HFFc6 (cell line): ENCODE measurements around the gene OCRL. TPM values are rescaled to one million over a fixed set of nuclear protein-coding genes. Genes with fewer than 3 reads are reported as not detected.

Experiments used
- DNase-seq: peaks from one replicate; pipeline ENCODE4 v3.0.0-alpha.2; 2018
- H3K27ac Mint-ChIP-seq: 2 replicates; pipeline ENCODE4 v1.8.0; 2020; ENCODE audit warnings: mild to moderate bottlenecking, mixed read lengths
- H3K27me3 Mint-ChIP-seq: 2 replicates; pipeline ENCODE4 v1.8.0; 2021; ENCODE audit warnings: mild to moderate bottlenecking, moderate library complexity, mixed read lengths; ENCODE audit not compliant: insufficient read depth
- H3K36me3 Mint-ChIP-seq: 2 replicates; pipeline ENCODE4 v1.8.0; 2021; ENCODE audit warnings: low read depth, mixed read lengths
- H3K4me1 Mint-ChIP-seq: 2 replicates; pipeline ENCODE4 v1.8.0; 2020; ENCODE audit warnings: low read depth, mixed read lengths
- H3K4me3 Mint-ChIP-seq: 2 replicates; pipeline ENCODE4 v1.8.0; 2020; ENCODE audit warnings: mild to moderate bottlenecking, moderate library complexity, mixed read lengths
- H3K9me3 Mint-ChIP-seq: 2 replicates; pipeline ENCODE4 v1.8.0; 2020; ENCODE audit warnings: mild to moderate bottlenecking, mixed read lengths
- CTCF ChIP-seq: fragments of 200-600 bp; sonication (generic); IDR thresholded peaks from 2 replicates; pipeline ENCODE4 v1.5.0; 2021; ENCODE audit warnings: antibody characterized with exemption, mild to moderate bottlenecking
- total RNA-seq, 6 experiments: library from RNA; stranded (reverse); fragmentation: NEBNext Ultra II Directional; extraction: Animal tissue kit (Norgen Biotek cat#: 25700); gene quantifications; 2 replicates in 1 of 6; 3 replicates in 5 of 6; pipeline ENCODE4 v1.2.3, GENCODE V29; 2021

Gene OCRL
- total RNA-seq, 6 experiments from 2014 or later, result 28.5 to 35.2 (median 30.5) TPM

GRCh38 chrX:129496625-129497024 is 43.4 kb upstream of the OCRL start:
- Mint-ChIP-seq H3K9me3 (no peaks in the 10 kb centered on the region), H3K27ac (peak overlapping the region; percentile 74), H3K4me1 (peaks cover 39% of the 10 kb centered on the region), H3K36me3 (peaks cover 12% of the 10 kb centered on the region), H3K4me3 (peak overlapping the region; percentile 7; the same call in 1 of the 2 replicates), H3K27me3 (no peaks in the 10 kb centered on the region)
- peak; percentile 11 for DNase-seq
- TF ChIP-seq CTCF, result no peak

GRCh38 chrX:129497146-129497843 is 42.8 kb upstream of the OCRL start:
- Mint-ChIP-seq H3K9me3 (no peaks in the 10 kb centered on the region), H3K27me3 (no peaks in the 10 kb centered on the region), H3K4me3 (no peak overlapping the region), H3K36me3 (peaks cover 19% of the 10 kb centered on the region), H3K27ac (peak overlapping the region; percentile 74), H3K4me1 (peaks cover 39% of the 10 kb centered on the region)
- TF ChIP-seq CTCF, result no peak
- no peak for DNase-seq

- H3K4me1 Mint-ChIP-seq, result no peaks in the 10 kb centered on the region
- no peaks in the 10 kb centered on the region for H3K27me3 Mint-ChIP-seq
- H3K27ac Mint-ChIP-seq, result no peak overlapping the region
- H3K9me3 Mint-ChIP-seq, result no peaks in the 10 kb centered on the region
- DNase-seq, result no peak
- no peak for TF ChIP-seq CTCF
- peaks cover 4% of the 10 kb centered on the region for H3K36me3 Mint-ChIP-seq
- H3K4me3 Mint-ChIP-seq, result no peak overlapping the region
Observed at GRCh38 chrX:129510331-129510730, 29.7 kb upstream of the OCRL start.

- Mint-ChIP-seq H3K27ac (no peak overlapping the region), H3K36me3 (peaks cover 7% of the 10 kb centered on the region)
Observed at GRCh38 chrX:129511689-129512088, 28.4 kb upstream of the OCRL start.

GRCh38 chrX:129512409-129512808 is 27.6 kb upstream of the OCRL start:
- no peak overlapping the region for H3K4me3 Mint-ChIP-seq
- H3K9me3 Mint-ChIP-seq, result no peaks in the 10 kb centered on the region
- no peaks in the 10 kb centered on the region for H3K27me3 Mint-ChIP-seq
- H3K36me3 Mint-ChIP-seq, result peaks cover 7% of the 10 kb centered on the region
- TF ChIP-seq CTCF, result no peak
- no peak overlapping the region for H3K27ac Mint-ChIP-seq
- H3K4me1 Mint-ChIP-seq, result no peaks in the 10 kb centered on the region
- no peak for DNase-seq

More at GRCh38 chrX:129511689-129512088, 28.4 kb upstream of the OCRL start:
- no peaks in the 10 kb centered on the region for H3K9me3 Mint-ChIP-seq
- TF ChIP-seq CTCF, result no peak
- no peak overlapping the region for H3K4me3 Mint-ChIP-seq
- no peaks in the 10 kb centered on the region for H3K27me3 Mint-ChIP-seq
- DNase-seq, result no peak
- no peaks in the 10 kb centered on the region for H3K4me1 Mint-ChIP-seq
